K562 (cell line): ENCODE measurements around the gene REG3G. TPM values are rescaled to one million over a fixed set of nuclear protein-coding genes. Genes with fewer than 3 reads are reported as not detected.

Experiments
- BDP1 ChIP-seq: IDR thresholded peaks from 3 replicates; pipeline ENCODE4 v1.6.1; 2011; ENCODE audit not compliant: insufficient read length, insufficient read depth
- EWSR1 ChIP-seq: fragments of 450-650 bp; IDR thresholded peaks from 2 replicates; pipeline ENCODE4 v1.6.1; 2018; ENCODE audit warnings: borderline replicate concordance, mild to moderate bottlenecking, low read depth, moderate library complexity; ENCODE audit not compliant: partially characterized antibody
- SMC3 ChIP-seq: conservative IDR thresholded peaks from 2 replicates; pipeline ENCODE4 v1.6.1; 2011; ENCODE audit warnings: low read depth, low read length, improper control_type of control experiment; ENCODE audit not compliant: insufficient read depth
- polyA plus RNA-seq, 8 experiments: library from polyadenylated mRNA; depleted of rRNA in 4 of 8; stranded (reverse) in 5 of 8; unstranded in 3 of 8; fragments of >200 nt; fragmentation: Nextera tagmentation in 2 of 8; fragmentation: Illumina TruSeq in 1 of 8; extraction: Ambion mirVana in 2 of 8; extraction: Trizol in 1 of 8; gene quantifications; 2 replicates each; pipeline versions ENCODE4 v1.2.1 to v1.2.3, GENCODE V29; 2011 to 2014; ENCODE audit warnings: inconsistent platforms in 1 of 8, missing spikeins in 1 of 8
- total RNA-seq, 7 experiments: library from RNA; depleted of rRNA in 6 of 7; stranded (reverse); fragments of >200 nt in 6 of 7; fragmentation: Illumina TruSeq in 2 of 7; extraction: Trizol in 2 of 7; gene quantifications; 2 replicates each; pipeline versions ENCODE4 v1.2.1 to v1.2.3, GENCODE V29; 2011 to 2021; ENCODE audit warnings: low replicate concordance in 1 of 7
- TF ChIP-seq, protein P1 (sequence below), 2 experiments: fragments of 450-650 bp; IDR thresholded peaks; 2 replicates each; pipeline ENCODE4 v1.6.1; 2016; ENCODE audit warnings: mild to moderate bottlenecking in 2 of 2, borderline replicate concordance in 1 of 2, low read depth in 1 of 2, moderate library complexity in 1 of 2
- TF ChIP-seq, protein P2 (sequence below): fragments of 450-650 bp; IDR thresholded peaks from 2 replicates; pipeline ENCODE4 v1.6.1; 2016; ENCODE audit warnings: low read depth, mild to moderate bottlenecking, moderate library complexity

The REG3G gene
- total and polyA plus RNA-seq, 9 of the 15 experiments (the other 6 are each of a cell fraction or from before 2014, with no cell fraction given): not detected

DNA sequence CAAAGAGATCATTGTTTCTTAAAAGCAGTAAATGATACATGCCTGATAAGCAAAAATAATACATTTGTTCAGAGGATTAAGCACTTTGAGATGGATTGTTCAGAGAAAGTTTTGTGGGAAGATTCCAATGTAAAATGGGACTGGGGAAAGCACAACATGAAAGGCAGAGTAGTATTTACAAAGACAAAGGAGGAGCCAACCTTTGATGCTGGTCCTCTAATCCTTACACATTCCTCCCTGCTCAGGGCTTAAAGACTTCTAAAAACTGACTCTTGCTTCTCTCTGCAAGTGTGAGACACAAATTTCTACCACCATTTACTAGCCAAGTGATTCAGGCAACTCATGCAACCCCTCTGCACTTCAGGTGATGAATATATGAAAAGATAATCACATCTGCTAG, 47.2 kb upstream of the REG3G start (continued):
- TF ChIP-seq, protein P1, sequence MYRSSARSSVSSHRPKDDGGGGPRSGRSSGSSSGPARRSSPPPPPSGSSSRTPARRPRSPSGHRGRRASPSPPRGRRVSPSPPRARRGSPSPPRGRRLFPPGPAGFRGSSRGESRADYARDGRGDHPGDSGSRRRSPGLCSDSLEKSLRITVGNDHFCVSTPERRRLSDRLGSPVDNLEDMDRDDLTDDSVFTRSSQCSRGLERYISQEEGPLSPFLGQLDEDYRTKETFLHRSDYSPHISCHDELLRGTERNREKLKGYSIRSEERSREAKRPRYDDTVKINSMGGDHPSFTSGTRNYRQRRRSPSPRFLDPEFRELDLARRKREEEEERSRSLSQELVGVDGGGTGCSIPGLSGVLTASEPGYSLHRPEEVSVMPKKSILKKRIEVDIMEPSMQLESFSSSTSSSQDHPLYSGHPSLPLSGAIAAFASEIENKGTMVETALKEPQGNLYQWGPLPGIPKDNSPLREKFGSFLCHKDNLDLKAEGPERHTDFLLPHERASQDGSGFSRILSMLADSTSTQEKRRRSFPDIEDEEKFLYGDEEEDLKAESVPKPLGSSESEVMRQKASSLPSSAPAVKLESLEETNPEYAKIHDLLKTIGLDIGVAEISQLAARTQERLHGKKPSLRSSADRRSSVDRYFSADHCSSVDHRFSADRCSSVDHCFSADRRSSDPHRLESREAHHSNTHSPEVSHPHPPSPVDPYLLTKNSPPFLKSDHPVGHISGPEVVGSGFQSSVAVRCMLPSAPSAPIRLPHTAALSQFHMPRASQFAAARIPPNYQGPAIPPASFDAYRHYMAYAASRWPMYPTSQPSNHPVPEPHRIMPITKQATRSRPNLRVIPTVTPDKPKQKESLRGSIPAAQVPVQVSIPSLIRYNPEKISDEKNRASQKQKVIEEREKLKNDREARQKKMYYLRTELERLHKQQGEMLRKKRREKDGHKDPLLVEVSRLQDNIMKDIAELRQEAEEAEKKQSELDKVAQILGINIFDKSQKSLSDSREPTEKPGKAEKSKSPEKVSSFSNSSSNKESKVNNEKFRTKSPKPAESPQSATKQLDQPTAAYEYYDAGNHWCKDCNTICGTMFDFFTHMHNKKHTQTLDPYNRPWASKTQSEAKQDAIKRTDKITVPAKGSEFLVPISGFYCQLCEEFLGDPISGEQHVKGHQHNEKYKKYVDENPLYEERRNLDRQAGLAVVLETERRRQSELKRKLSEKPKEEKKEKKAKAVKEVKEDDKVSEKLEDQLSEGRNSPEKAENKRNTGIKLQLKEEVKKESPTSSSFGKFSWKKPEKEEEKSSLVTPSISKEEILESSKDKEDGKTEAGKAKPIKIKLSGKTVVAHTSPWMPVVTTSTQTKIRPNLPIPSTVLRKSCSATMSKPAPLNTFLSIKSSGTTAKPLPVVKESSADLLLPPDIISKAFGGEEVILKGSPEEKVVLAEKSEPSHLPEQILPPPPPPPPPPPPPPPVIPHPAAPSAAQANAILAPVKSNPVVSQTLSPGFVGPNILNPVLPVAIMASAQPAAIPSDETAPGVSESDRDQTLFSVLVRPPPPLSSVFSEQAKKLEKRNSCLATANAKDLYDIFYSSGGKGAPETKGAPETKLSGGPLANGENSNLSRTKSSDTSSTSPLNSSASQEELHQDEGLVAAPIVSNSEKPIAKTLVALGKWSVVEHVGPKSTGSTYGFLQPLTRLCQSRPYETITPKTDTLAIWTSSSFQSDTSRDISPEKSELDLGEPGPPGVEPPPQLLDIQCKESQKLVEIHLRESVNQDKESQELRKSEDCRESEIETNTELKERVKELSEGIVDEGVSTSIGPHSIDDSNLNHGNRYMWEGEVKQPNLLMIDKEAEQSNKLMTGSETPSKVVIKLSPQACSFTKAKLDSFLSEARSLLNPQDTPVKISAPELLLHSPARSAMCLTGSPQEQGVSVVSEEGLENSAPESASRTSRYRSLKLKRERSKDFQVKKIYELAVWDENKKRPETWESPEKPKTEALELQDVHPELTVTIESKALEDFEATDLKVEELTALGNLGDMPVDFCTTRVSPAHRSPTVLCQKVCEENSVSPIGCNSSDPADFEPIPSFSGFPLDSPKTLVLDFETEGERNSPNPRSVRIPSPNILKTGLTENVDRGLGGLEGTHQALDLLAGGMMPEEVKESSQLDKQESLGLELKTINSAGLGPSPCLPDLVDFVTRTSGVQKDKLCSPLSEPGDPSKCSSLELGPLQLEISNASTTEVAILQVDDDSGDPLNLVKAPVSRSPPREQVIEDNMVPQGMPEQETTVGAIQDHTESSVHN (IDR thresholded peaks at IDR 0.05; ENCODE audit: borderline replicate concordance in 1 of 2, low read depth in 1 of 2): no peak
- TF ChIP-seq EWSR1: no peak
- TF ChIP-seq, protein P2, sequence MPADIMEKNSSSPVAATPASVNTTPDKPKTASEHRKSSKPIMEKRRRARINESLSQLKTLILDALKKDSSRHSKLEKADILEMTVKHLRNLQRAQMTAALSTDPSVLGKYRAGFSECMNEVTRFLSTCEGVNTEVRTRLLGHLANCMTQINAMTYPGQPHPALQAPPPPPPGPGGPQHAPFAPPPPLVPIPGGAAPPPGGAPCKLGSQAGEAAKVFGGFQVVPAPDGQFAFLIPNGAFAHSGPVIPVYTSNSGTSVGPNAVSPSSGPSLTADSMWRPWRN: no peak
- no peak for TF ChIP-seq SMC3
- no peak for TF ChIP-seq BDP1
- TF ChIP-seq, all 486 proteins: peak for 0
